GM06990 (cell line): ENCODE results near the gene BMP2K.

ENCODE experiments used
- DNase-seq: peaks from one replicate; pipeline ENCODE4 v3.0.0-alpha.2; 2011; ENCODE audit not compliant: insufficient read length; ENCODE audit errors: extremely low read depth
- H3K27me3 ChIP-seq: replicated peaks from 2 replicates; pipeline ENCODE4 v1.6.0; 2011; ENCODE audit warnings: low read length; ENCODE audit not compliant: control insufficient read depth, insufficient read depth
- H3K36me3 ChIP-seq: 2 replicates; pipeline ENCODE4 v1.5.1; 2011; ENCODE audit warnings: low read length; ENCODE audit not compliant: control insufficient read depth, insufficient read depth
- H3K4me3 ChIP-seq: replicated peaks from 2 replicates; pipeline ENCODE4 v1.5.1; 2011; ENCODE audit warnings: low read depth, mild to moderate bottlenecking, control low read depth, low read length
- TF ChIP-seq, protein P1 (sequence below): IDR thresholded peaks from 2 replicates; pipeline ENCODE4 v1.5.1; 2011; ENCODE audit warnings: low read length, control low read depth, mild to moderate bottlenecking, inconsistent platforms; ENCODE audit not compliant: insufficient read depth, poor library complexity, severe bottlenecking

Gene BMP2K

DNA sequence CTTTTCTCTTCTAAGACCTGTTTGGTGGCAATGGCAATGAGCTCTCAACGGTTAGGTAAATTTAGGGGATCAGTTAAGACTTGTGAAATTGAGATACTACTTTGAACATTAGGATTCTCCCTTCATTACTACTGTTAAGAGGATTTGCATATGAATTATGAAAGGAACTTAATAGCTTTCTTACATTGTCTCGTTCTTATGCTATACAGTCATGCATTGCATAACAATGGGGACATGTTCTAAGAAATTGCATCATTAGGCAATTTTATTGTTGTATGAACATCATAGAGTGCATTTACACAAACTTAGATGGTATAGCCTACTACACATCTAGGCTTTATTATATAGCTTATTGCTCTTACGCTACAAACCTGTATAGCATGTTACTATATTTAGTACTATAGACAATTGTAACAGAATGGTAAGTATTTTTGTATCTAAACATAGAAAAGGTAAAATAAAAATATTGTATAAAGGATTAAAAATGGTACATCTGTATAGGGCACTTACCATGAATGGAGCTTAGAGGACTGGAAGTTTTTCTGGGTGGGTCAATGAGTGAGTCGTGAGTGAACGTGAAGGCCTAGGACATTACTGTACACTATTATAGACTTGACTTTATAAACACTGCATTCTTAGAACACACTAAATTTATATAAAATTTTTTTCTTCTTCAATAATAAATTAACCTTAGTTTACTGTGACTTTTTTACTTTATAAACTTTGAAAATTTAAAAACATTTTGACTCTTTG is 100.6 kb downstream of the BMP2K start:
- Histone ChIP-seq H3K36me3 (peaks cover 5% of the 10 kb centered on the region), H3K27me3 (no peaks in the 10 kb centered on the region), H3K4me3 (no peak overlapping the region)
- DNase-seq, result no peak
- TF ChIP-seq, protein P1, sequence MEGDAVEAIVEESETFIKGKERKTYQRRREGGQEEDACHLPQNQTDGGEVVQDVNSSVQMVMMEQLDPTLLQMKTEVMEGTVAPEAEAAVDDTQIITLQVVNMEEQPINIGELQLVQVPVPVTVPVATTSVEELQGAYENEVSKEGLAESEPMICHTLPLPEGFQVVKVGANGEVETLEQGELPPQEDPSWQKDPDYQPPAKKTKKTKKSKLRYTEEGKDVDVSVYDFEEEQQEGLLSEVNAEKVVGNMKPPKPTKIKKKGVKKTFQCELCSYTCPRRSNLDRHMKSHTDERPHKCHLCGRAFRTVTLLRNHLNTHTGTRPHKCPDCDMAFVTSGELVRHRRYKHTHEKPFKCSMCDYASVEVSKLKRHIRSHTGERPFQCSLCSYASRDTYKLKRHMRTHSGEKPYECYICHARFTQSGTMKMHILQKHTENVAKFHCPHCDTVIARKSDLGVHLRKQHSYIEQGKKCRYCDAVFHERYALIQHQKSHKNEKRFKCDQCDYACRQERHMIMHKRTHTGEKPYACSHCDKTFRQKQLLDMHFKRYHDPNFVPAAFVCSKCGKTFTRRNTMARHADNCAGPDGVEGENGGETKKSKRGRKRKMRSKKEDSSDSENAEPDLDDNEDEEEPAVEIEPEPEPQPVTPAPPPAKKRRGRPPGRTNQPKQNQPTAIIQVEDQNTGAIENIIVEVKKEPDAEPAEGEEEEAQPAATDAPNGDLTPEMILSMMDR, result no peak

DNA sequence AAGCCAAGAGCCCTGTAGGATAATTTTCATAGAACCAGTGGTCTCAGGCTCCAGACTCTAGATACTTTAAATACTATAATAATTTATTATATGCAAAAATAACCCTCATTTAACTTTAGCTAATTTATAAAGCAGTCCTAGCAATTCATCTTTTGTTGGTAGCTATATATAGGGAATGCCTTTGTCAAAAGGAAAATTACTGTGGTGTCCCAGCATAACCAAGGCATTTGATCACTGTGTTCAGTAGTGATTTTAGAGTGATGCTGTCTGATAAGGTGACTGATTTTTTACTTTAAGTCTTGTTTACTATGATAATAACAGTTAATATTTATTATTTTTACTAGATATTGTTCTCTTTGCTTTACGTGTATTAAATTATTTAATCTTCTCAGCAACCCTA is 101.9 kb downstream of the BMP2K start:
- H3K4me3 ChIP-seq, result no peak overlapping the region
- no peaks in the 10 kb centered on the region for H3K27me3 ChIP-seq
- DNase-seq, result no peak
- TF ChIP-seq, protein P1, result no peak
- H3K36me3 ChIP-seq, result peaks cover 2% of the 10 kb centered on the region

DNA sequence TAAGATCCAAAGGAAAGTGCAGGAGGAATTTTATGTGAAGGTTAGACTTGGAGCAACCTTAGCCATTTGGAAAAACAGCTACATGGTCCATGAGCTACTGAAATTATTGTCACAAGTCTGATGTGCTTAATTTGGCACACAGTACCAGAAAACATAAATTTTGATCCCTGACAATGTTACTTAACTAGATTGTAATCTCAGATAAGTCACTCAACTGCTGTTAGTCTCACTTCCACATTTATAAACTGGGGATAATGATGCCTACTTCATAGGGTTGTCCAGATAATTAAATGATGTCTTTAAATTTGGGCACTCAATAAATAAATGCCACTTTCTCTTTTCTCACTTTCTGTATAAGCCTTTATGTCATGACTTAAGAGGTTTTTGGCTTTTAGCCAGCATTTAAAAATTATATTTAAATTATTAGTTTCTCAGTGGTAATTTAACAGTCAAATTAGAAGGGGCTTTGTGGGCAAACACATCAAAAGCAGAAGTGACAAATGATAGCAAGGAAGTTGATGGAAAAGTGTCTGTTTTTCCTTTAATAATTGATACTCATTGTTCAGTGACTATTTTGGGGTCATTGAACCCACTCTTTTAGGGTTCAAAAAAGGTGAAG is 104.8 kb downstream of the BMP2K start:
- Histone ChIP-seq H3K27me3 (no peaks in the 10 kb centered on the region), H3K4me3 (no peak overlapping the region), H3K36me3 (no peaks in the 10 kb centered on the region; the same call in none of the 2 replicates)
- TF ChIP-seq, protein P1, result no peak
- no peak for DNase-seq

DNA sequence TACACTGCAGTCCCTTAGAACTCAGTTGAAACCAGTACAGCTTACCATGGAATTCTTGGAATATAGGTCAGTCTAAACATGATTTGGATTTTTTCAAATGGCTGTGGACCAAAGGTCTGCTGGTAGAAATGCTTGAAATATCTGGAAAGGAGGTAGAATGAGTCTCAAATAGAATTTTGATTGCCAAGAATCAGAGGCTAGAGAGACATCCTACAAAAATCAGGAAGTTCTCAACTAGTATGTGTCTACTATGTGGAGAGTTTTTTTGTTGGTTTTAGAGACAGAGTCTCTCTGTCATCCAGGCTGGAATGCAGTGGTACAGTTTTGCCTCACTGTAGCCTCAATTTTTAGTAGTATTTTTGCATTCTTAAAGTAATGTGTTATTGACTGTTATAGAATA is 109.4 kb downstream of the BMP2K start:
- H3K27me3 ChIP-seq, result no peaks in the 10 kb centered on the region
- no peak for DNase-seq
- H3K4me3 ChIP-seq, result no peak overlapping the region
- TF ChIP-seq, protein P1, result no peak
- H3K36me3 ChIP-seq, result no peaks in the 10 kb centered on the region; the same call in none of the 2 replicates

DNA sequence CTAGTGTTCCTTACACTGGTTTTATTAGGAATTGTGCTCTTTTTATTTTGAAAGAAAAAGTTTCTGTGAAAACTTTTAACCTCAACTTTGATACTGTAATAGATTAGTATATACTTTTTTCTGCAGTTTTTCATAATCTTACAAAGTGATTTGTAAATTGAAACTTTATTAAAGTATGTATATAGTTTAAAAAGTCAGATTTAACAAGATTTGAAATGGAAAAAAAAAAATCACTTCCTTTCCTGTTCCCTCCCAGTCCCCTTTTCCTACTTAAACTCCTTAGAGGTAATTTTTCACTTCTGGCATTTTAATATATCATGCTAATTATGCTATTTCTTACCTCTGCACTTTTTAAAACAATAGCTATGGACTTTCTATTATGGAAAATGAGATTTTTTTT is 113.8 kb downstream of the BMP2K start:
- no peaks in the 10 kb centered on the region for H3K27me3 ChIP-seq
- peaks cover 3% of the 10 kb centered on the region for H3K36me3 ChIP-seq

More for the DNA sequence above, 113.8 kb downstream of the BMP2K start:
- no peak for DNase-seq
- TF ChIP-seq, protein P1, result no peak
- H3K4me3 ChIP-seq, result no peak overlapping the region
